A549 (cell line): ENCODE measurements around the gene CCDC136. TPM values are rescaled to one million over a fixed set of nuclear protein-coding genes. Genes with fewer than 3 reads are reported as not detected.

Source experiments
- ATAC-seq, 2 experiments: fragments of 200-7000 bp in 1 of 2; fragments of >200 bp in 1 of 2; cut with Nextera tagmentation in 1 of 2; cut with Tn5 transposase in 1 of 2; 3 replicates each; pipeline versions ENCODE4 v1.8.0 to v1.9.1; 2018 to 2020; ENCODE audit warnings: mild to moderate bottlenecking in 1 of 2, moderate library complexity in 1 of 2
- CTCF ChIA-PET: fragments of 300-600 bp; sonication (Branson Sonifier 250); formaldehyde crosslinking; extraction: SDS; loops from one replicate; lab custom pipeline; 2021; ENCODE audit warnings: antibody characterized with exemption, inconsistent platforms; lab: Yijun Ruan, JAX
- POLR2A ChIA-PET: fragments of 350-600 bp; formaldehyde crosslinking; extraction: SDS; loops from one replicate; lab custom pipeline; 2021; ENCODE audit warnings: antibody characterized with exemption, inconsistent platforms; lab: Yijun Ruan, JAX
- DNase-seq, 2 experiments: peaks; one replicate each; pipeline versions ENCODE4 v3.0.0 to v3.0.0-alpha.2; 2011 to 2016; ENCODE audit warnings: low read depth in 1 of 2, low spot score in 1 of 2
- FAIRE-seq: peaks from 2 replicates; lab custom pipeline; 2011; peaks lifted over from hg19 to GRCh38; lab: Jason Lieb, UNC
- H3K27ac ChIP-seq, 2 experiments: fragments of >200 bp; sonication (Bioruptor Twin); formaldehyde crosslinking; 3 replicates each; pipeline ENCODE4 v1.5.1; 2016 to 2017
- H3K4me1 ChIP-seq: fragments of >200 bp; sonication (Bioruptor Twin); formaldehyde crosslinking; 3 replicates; pipeline ENCODE4 v1.6.1; 2016
- H3K4me2 ChIP-seq: fragments of >200 bp; sonication (Bioruptor Twin); formaldehyde crosslinking; 3 replicates; pipeline ENCODE4 v1.6.1; 2016
- H3K4me3 ChIP-seq: fragments of >200 bp; sonication (Bioruptor Twin); formaldehyde crosslinking; 3 replicates; pipeline ENCODE4 v1.5.1; 2016
- H3K9me3 ChIP-seq: fragments of >200 bp; sonication (Bioruptor Twin); formaldehyde crosslinking; 3 replicates; pipeline ENCODE4 v1.6.1; 2016
- CBX8 ChIP-seq: fragments of 200-600 bp; sonication (generic); IDR thresholded peaks from 2 replicates; pipeline ENCODE4 v1.6.1; 2016
- CEBPB ChIP-seq, 2 experiments: fragments of >200 bp in 1 of 2; sonication (Bioruptor Twin) in 1 of 2; formaldehyde crosslinking in 1 of 2; IDR thresholded peaks; 2 replicates each; pipeline ENCODE4 v1.6.1; 2012 to 2016
- EHF ChIP-seq: fragments of 250-450 bp; sonication (Bioruptor Pico); IDR thresholded peaks from 2 replicates; pipeline ENCODE4 v1.5.0; 2020; ENCODE audit warnings: mild to moderate bottlenecking
- EHMT2 ChIP-seq: fragments of 200-600 bp; sonication (generic); IDR thresholded peaks from 2 replicates; pipeline ENCODE4 v1.6.1; 2016; ENCODE audit warnings: antibody characterized with exemption, low read depth, mild to moderate bottlenecking, moderate library complexity
- ESRRA ChIP-seq: fragments of 150-350 bp; IDR thresholded peaks from 2 replicates; pipeline ENCODE4 v1.6.1; 2014; ENCODE audit warnings: mild to moderate bottlenecking, low read length, borderline replicate concordance
- JUNB ChIP-seq: fragments of >200 bp; sonication (Bioruptor Twin); formaldehyde crosslinking; IDR thresholded peaks from 2 replicates; pipeline ENCODE4 v1.6.1; 2016
- KDM1A ChIP-seq: fragments of 200-600 bp; sonication (generic); IDR thresholded peaks from 2 replicates; pipeline ENCODE4 v1.6.1; 2016; ENCODE audit warnings: low read depth, mild to moderate bottlenecking
- MYC ChIP-seq: IDR thresholded peaks from 2 replicates; pipeline ENCODE4 v1.6.1; 2012; ENCODE audit warnings: mild to moderate bottlenecking, inconsistent platforms, low read length, improper control_type of control experiment, borderline replicate concordance
- NFE2L2 ChIP-seq: fragments of 150-350 bp; conservative IDR thresholded peaks from 2 replicates; pipeline ENCODE4 v1.6.1; 2014; ENCODE audit warnings: low read length
- NPAS2 ChIP-seq: fragments of 250-450 bp; sonication (Bioruptor Pico); IDR thresholded peaks from 2 replicates; pipeline ENCODE4 v1.8.0; 2022; ENCODE audit warnings: mild to moderate bottlenecking, moderate library complexity, borderline replicate concordance
- POLR2AphosphoS2 ChIP-seq: conservative IDR thresholded peaks from 2 replicates; pipeline ENCODE4 v1.6.1; 2012; ENCODE audit warnings: low read length, improper control_type of control experiment, inconsistent platforms
- RAD21 ChIP-seq, 2 experiments: fragments of >200 bp in 1 of 2; sonication (Bioruptor Twin) in 1 of 2; formaldehyde crosslinking in 1 of 2; IDR thresholded peaks in 1 of 2; conservative IDR thresholded peaks in 1 of 2; 2 replicates in 1 of 2; 3 replicates in 1 of 2; pipeline ENCODE4 v1.6.1; 2012 to 2018; ENCODE audit warnings: inconsistent platforms in 1 of 2
- RCOR1 ChIP-seq: fragments of 150-350 bp; IDR thresholded peaks from 2 replicates; pipeline ENCODE4 v1.6.1; 2014; ENCODE audit warnings: antibody characterized with exemption, low read length, low read depth
- RFX5 ChIP-seq: fragments of 450-650 bp; IDR thresholded peaks from 2 replicates; pipeline ENCODE4 v1.7.1; 2014; ENCODE audit warnings: antibody characterized with exemption, mild to moderate bottlenecking, moderate library complexity
- RNF2 ChIP-seq: fragments of 200-600 bp; sonication (generic); IDR thresholded peaks from 2 replicates; pipeline ENCODE4 v1.6.1; 2016; ENCODE audit warnings: low read depth, mild to moderate bottlenecking, antibody characterized with exemption, moderate library complexity, borderline replicate concordance
- TP53 ChIP-seq: fragments of 250-450 bp; sonication (Bioruptor Pico); IDR thresholded peaks from 2 replicates; pipeline ENCODE4 v1.5.0; 2021; ENCODE audit warnings: mild to moderate bottlenecking, moderate library complexity
- ZC3H11A ChIP-seq: fragments of 450-650 bp; IDR thresholded peaks from 2 replicates; pipeline ENCODE4 v1.6.1; 2014; ENCODE audit warnings: antibody characterized with exemption, mild to moderate bottlenecking
- ZFP36 ChIP-seq: fragments of 450-650 bp; IDR thresholded peaks from 2 replicates; pipeline ENCODE4 v1.6.1; 2014; ENCODE audit warnings: borderline replicate concordance; ENCODE audit not compliant: partially characterized antibody
- WGBS: methylation state at CpG from one replicate; pipeline ENCODE4 v1.1.6; 2017; ENCODE audit errors: missing lambda C conversion rate; 5-methylcytosine and 5-hydroxymethylcytosine counted together
- polyA plus RNA-seq, 4 experiments: library from polyadenylated mRNA; depleted of rRNA in 3 of 4; stranded (reverse); fragments of >200 nt; fragmentation: RNase III in 1 of 4; extraction: RNeasy Plus Mini Kit Qiagen cat#74134 plus additional on column Dnase treatment in 1 of 4; gene quantifications; 2 replicates in 3 of 4; 3 replicates in 1 of 4; pipeline ENCODE4 v1.2.3, GENCODE V29; 2011 to 2017
- TF ChIP-seq, protein P1 (sequence below): fragments of 450-650 bp; IDR thresholded peaks from 2 replicates; pipeline ENCODE4 v1.6.1; 2014; ENCODE audit warnings: antibody characterized with exemption

CCDC136 gene
- polyA plus RNA-seq, 2 of the 4 experiments (the other 2 are of a cell fraction): 4.7 to 5.4 TPM

GRCh38 chr7:128839751-128840177, 48.0 kb downstream of the CCDC136 start:
- POLR2A ChIA-PET: no interaction called here
- TF ChIP-seq ZFP36 (no peak), NPAS2 (CRISPR knock-in tag) (no peak), ESRRA (no peak), EHMT2 (no peak), RCOR1 (no peak)
- TF ChIP-seq, all 56 proteins: peak for 0
- no peaks in the 10 kb centered on the region for H3K9me3 ChIP-seq
- no peak for DNase-seq
- CTCF ChIA-PET: interaction anchor here (0.7 to 1.4 kb wide), 2 partner anchors 17 to 44 kb away, joined by 3 read pairs; no protein-coding TSS in a partner anchor
- FAIRE-seq: no peak
- ATAC-seq: no peak
- H3K27ac ChIP-seq: no peak overlapping the region
- H3K4me1 ChIP-seq: no peaks in the 10 kb centered on the region
- no peak overlapping the region for H3K4me3 ChIP-seq
- WGBS: 77% methylated on average over 13 of the region's 13 CpGs
- no peak overlapping the region for H3K4me2 ChIP-seq

- H3K27ac ChIP-seq: no peak overlapping the region
- 79% methylated on average over 18 of the region's 23 CpGs for WGBS
- no peak for FAIRE-seq
- DNase-seq: no peak
- ChIA-PET POLR2A (no interaction called here), CTCF (interaction anchor here (0.7 to 2.4 kb wide), 5 partner anchors 7 to 43 kb away, joined by 3 to 16 read pairs (median 4); no protein-coding TSS in a partner anchor)
- no peaks in the 10 kb centered on the region for H3K4me1 ChIP-seq
- no peaks in the 10 kb centered on the region for H3K9me3 ChIP-seq
- no peak for TF ChIP-seq EHF (CRISPR knock-in tag)
- ATAC-seq: no peak
- no peak overlapping the region for H3K4me3 ChIP-seq
- no peak overlapping the region for H3K4me2 ChIP-seq
These were observed 48.8 kb downstream of the CCDC136 start for GRCh38 chr7:128840326-128841170.

- no peak overlapping the region for H3K4me3 ChIP-seq
- H3K4me1 ChIP-seq: no peaks in the 10 kb centered on the region
- TF ChIP-seq POLR2AphosphoS2 (no peak), CBX8 (no peak), RNF2 (no peak), CEBPB (IDR thresholded peaks at IDR 0.05) (no peak), KDM1A (no peak), EHF (CRISPR knock-in tag) (no peak), ZC3H11A (no peak), RFX5 (no peak), TP53 (CRISPR knock-in tag) (no peak), NFE2L2 (no peak), RAD21 (conservative IDR thresholded peaks at IDR 0.05 in 1 of 2, IDR thresholded peaks at IDR 0.05 in 1 of 2) (no peak), MYC (no peak), JUNB (no peak)
- TF ChIP-seq, protein P1, sequence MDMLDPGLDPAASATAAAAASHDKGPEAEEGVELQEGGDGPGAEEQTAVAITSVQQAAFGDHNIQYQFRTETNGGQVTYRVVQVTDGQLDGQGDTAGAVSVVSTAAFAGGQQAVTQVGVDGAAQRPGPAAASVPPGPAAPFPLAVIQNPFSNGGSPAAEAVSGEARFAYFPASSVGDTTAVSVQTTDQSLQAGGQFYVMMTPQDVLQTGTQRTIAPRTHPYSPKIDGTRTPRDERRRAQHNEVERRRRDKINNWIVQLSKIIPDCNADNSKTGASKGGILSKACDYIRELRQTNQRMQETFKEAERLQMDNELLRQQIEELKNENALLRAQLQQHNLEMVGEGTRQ: no peak
- CTCF ChIA-PET: interaction anchor here (1.2 to 2.4 kb wide), 5 partner anchors 8 to 105 kb away, joined by 3 to 16 read pairs (median 4); no protein-coding TSS in a partner anchor
- no peak for ATAC-seq
- no peak overlapping the region for H3K27ac ChIP-seq
- no peak for FAIRE-seq
- no peak for DNase-seq
- POLR2A ChIA-PET: no interaction called here
- WGBS: 83% methylated on average over 17 of the region's 17 CpGs
- H3K9me3 ChIP-seq: no peaks in the 10 kb centered on the region
- H3K4me2 ChIP-seq: no peak overlapping the region
These were observed 49.5 kb downstream of the CCDC136 start for GRCh38 chr7:128841171-128841690.
